ENCODE measurements around the gene PDE3A.

Gene PDE3A

GRCh38 chr12:20426957-20427356 lies 58.6 kb downstream of the PDE3A start:
- no peak for DNase-seq

- no peak for DNase-seq
These were observed 61.5 kb downstream of the PDE3A start for GRCh38 chr12:20429852-20430251.

GRCh38 chr12:20432290-20432689 lies 64.0 kb downstream of the PDE3A start:
- no peak for DNase-seq

- DNase-seq, result no peak
These were observed 66.7 kb downstream of the PDE3A start for GRCh38 chr12:20434996-20435395.

GRCh38 chr12:20436316-20436715 lies 68.0 kb downstream of the PDE3A start:
- no peak for DNase-seq

GRCh38 chr12:20438299-20438779 lies 70.0 kb downstream of the PDE3A start:
- DNase-seq, result no peak

- no peak for DNase-seq
These were observed 71.3 kb downstream of the PDE3A start for GRCh38 chr12:20439626-20440025.

GRCh38 chr12:20440408-20440807 lies 72.1 kb downstream of the PDE3A start:
- DNase-seq, result no peak

GRCh38 chr12:20442322-20442721 lies 74.0 kb downstream of the PDE3A start:
- DNase-seq, result no peak

- DNase-seq, result no peak
These were observed 74.9 kb downstream of the PDE3A start for GRCh38 chr12:20443255-20443654.

- DNase-seq, result no peak
These were observed 75.5 kb downstream of the PDE3A start for GRCh38 chr12:20443792-20444191.

GRCh38 chr12:20444595-20445170 lies 76.3 kb downstream of the PDE3A start:
- DNase-seq, result no peak

GRCh38 chr12:20445687-20446086 lies 77.3 kb downstream of the PDE3A start:
- DNase-seq, result no peak

GRCh38 chr12:20446836-20447235 lies 78.5 kb downstream of the PDE3A start:
- DNase-seq, result no peak

- DNase-seq, result no peak
These were observed 80.4 kb downstream of the PDE3A start for GRCh38 chr12:20448781-20449180.

GRCh38 chr12:20450591-20451180 lies 82.3 kb downstream of the PDE3A start:
- no peak for DNase-seq

- DNase-seq, result no peak
These were observed 83.4 kb downstream of the PDE3A start for GRCh38 chr12:20451761-20452160.

GRCh38 chr12:20452496-20453010 lies 84.2 kb downstream of the PDE3A start:
- DNase-seq, result no peak

- no peak for DNase-seq
These were observed 85.5 kb downstream of the PDE3A start for GRCh38 chr12:20453756-20454310.

GRCh38 chr12:20455001-20455706 lies 86.8 kb downstream of the PDE3A start:
- DNase-seq, result no peak

- no peak for DNase-seq
These were observed 89.2 kb downstream of the PDE3A start for GRCh38 chr12:20457582-20457981.

- DNase-seq, result no peak
These were observed 89.7 kb downstream of the PDE3A start for GRCh38 chr12:20458011-20458410.

GRCh38 chr12:20459920-20460319 lies 91.6 kb downstream of the PDE3A start:
- no peak for DNase-seq

GRCh38 chr12:20460956-20461355 lies 92.6 kb downstream of the PDE3A start:
- DNase-seq, result no peak
